Brain microvascular endothelial cell (primary cell): ENCODE measurements around the gene ZNF581.

Experiments used
- DNase-seq: peaks from one replicate; pipeline ENCODE4 v3.0.0-alpha.2; 2020
- H3K27ac ChIP-seq: fragments of 250-450 bp; sonication (Bioruptor Pico); 2 replicates; pipeline ENCODE4 v1.5.1; 2020; ENCODE audit warnings: mild to moderate bottlenecking, moderate library complexity
- H3K27me3 ChIP-seq: fragments of 250-450 bp; sonication (Bioruptor Pico); replicated peaks from 2 replicates; pipeline ENCODE4 v1.5.1; 2020; ENCODE audit warnings: mild to moderate bottlenecking
- H3K36me3 ChIP-seq: fragments of 250-450 bp; sonication (Bioruptor Pico); replicated peaks from 2 replicates; pipeline ENCODE4 v1.5.1; 2020; ENCODE audit warnings: mild to moderate bottlenecking
- H3K4me3 ChIP-seq: 2 replicates; pipeline ENCODE4 v1.5.1; 2011; ENCODE audit warnings: low read depth, mild to moderate bottlenecking, control low read depth, low read length, moderate library complexity
- in situ Hi-C: cut with HindIII; loops from 2 replicates; pipeline ENCODE4 v1.10.0; 2017; ENCODE audit warnings: low sequenced_read_pairs, low pct_ligation_motif_present
- TF ChIP-seq, protein P1 (sequence below): IDR thresholded peaks from 2 replicates; pipeline ENCODE4 v1.5.1; 2011; ENCODE audit warnings: low read depth, mild to moderate bottlenecking, moderate library complexity, low read length, control low read depth, inconsistent platforms; ENCODE audit errors: missing control alignments

Gene ZNF581

DNA sequence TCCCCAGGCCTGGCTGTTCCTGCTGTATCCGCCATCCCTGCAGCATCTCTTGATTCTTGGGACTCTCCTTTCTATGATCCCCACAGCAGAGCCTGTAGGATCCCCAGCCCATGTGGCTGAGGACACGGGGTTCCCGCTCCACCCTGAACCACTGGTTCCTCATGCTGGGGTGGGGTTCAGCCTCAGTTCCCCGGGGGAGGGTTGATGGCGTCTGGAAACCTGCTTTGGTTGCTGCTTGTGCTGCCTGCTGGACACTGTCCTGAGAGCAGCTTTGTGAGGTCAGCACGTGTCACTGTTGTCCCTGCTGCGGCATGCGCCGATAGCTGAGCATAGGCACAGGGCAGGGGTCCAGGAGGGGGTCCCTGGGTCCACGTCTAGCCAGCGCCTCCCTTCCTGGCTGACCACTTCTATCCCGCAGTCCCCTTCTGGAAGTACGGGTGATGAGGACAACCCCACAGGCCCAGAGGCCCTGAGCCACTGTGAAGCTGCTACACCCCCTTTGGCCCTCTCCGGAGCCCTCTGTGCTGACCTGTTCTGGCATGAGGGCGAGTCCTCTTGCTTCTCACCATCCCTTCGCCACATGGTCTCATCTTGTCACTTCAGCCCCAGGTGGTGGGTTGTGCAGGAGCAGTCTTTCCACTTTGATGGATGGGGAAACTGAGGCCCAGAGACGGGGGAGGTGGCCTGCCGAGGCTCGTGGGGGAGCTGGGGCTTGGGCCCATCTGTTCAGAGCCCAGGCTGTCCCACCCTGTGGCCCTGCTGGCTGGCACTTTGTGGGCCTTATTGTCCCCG lies 37.1 kb downstream of the ZNF581 start:
- no peak for DNase-seq
- H3K27me3 ChIP-seq = no peaks in the 10 kb centered on the region
- no peak overlapping the region for H3K27ac ChIP-seq
- in situ Hi-C loops = no loop called here
- peaks cover 47% of the 10 kb centered on the region for H3K36me3 ChIP-seq
- TF ChIP-seq, protein P1, sequence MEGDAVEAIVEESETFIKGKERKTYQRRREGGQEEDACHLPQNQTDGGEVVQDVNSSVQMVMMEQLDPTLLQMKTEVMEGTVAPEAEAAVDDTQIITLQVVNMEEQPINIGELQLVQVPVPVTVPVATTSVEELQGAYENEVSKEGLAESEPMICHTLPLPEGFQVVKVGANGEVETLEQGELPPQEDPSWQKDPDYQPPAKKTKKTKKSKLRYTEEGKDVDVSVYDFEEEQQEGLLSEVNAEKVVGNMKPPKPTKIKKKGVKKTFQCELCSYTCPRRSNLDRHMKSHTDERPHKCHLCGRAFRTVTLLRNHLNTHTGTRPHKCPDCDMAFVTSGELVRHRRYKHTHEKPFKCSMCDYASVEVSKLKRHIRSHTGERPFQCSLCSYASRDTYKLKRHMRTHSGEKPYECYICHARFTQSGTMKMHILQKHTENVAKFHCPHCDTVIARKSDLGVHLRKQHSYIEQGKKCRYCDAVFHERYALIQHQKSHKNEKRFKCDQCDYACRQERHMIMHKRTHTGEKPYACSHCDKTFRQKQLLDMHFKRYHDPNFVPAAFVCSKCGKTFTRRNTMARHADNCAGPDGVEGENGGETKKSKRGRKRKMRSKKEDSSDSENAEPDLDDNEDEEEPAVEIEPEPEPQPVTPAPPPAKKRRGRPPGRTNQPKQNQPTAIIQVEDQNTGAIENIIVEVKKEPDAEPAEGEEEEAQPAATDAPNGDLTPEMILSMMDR = no peak
- H3K4me3 ChIP-seq = no peak overlapping the region

DNA sequence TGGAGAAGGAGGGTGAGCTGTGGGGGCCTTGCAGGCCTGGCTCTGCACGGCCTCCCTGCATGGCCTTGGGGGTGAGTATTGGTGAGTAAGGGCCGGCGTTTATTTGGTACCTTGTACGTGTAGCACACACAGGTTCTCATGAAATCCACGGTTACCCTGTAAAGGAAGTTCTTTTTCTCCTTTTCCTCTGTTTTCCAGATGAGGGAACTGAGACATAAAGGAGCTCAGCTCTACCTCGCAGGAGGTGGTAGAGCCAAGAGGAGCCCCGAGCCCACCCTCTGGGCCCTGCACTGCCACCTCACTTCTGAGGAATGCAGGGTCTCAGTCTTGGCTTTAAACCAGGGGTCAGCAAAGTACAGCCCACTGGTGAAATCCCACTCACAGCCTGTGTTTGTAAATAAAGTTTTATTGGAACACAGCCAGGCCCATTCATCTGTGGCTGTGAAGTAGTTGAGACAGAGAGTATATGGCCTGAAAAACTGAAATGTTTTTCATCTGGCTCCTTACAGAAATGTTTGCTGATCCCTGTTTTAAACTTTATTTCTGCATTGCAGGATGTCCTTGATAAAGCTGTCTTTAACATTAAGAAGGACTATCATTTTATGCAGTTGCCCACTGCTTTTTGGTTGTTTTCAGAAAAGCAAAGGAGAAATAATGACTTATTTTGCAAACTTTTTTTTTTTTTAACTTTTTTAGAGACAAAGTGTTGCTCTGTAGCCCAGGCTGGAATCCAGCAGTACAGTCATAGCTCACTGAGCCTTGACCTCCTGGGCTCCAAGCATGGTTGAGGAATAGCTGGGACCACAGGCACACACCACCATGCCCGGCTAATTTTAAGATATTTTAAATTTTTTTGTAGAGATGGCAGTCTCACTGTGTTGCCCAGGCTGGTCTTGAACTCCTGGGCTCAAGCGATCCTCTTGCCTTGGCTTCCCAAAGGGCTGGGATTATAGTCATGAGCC lies 38.0 kb downstream of the ZNF581 start:
- in situ Hi-C loops = no loop called here
- TF ChIP-seq, protein P1 = no peak
- no peak overlapping the region for H3K27ac ChIP-seq
- H3K4me3 ChIP-seq = no peak overlapping the region
- no peaks in the 10 kb centered on the region for H3K27me3 ChIP-seq
- H3K36me3 ChIP-seq = peaks cover 55% of the 10 kb centered on the region
- DNase-seq = no peak

DNA sequence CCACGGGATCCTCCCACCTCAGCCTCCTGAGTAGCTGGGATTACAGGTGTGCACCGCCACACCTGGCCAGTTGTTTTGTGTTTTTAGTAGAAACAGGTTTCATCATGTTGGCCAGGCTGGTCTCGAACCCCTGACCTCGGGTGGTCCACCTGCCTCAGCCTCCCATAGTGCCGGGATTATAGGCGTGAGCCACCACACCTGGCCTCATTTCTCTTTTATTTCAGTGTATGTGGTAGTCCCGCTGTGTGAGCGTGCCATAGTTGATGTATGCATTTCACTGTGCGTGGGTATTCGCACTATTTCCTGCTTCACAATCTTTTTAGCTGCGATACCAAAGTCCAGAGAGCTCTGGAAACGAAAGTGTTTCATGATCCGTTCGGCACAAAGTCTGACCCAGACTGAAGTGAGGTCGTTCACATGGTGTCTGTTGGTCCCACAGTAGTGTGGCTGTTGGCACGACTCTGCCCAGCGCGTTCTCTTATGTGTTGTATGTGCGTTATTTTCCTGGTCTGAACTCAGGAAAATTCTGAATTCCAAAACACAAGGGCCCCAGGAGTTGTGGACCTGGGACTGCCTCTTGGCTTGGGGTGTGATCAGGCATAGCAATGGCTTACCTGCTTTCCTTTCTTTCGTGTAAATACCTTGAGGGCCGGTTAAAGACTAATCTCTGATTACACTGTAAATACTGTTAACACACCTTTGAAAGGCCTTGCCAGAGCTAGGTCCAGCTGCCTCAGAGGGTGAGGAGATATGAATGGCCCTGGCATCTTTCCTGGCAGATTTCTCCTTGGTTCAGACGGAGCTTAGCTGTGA lies 40.2 kb downstream of the ZNF581 start:
- DNase-seq = no peak
- in situ Hi-C loops = no loop called here
- peaks cover 48% of the 10 kb centered on the region for H3K36me3 ChIP-seq

DNA sequence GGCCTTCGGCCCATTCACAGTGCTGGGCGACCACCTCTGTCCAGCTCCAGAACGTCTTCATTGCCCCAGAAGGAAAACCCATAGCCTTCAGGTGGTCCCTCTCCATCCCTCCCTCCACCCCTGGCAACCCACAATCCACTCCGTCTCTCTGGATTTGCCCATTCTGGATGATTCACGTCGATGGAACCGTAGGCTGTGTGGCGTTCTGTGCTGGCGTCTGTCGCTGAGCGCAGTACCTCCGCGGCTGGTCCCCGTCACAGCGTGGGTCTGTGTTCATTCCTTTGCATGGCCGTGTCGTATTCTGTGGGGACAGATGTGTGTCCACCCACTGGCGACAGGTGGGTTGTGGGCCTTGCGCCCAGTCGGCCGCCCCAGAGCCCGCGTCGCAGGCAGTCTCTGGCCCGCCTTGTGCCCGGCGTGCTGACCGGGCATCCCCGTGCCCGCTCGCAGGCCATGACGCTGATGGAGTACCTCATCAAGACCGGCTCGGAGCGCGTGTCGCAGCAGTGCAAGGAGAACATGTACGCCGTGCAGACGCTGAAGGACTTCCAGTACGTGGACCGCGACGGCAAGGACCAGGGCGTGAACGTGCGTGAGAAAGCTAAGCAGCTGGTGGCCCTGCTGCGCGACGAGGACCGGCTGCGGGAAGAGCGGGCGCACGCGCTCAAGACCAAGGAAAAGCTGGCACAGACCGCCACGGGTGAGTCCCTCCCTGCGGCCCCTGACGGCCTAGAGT lies 41.7 kb downstream of the ZNF581 start:
- Histone ChIP-seq H3K36me3 (peaks cover 48% of the 10 kb centered on the region), H3K27me3 (no peaks in the 10 kb centered on the region), H3K4me3 (no peak overlapping the region), H3K27ac (no peak overlapping the region)
- TF ChIP-seq, protein P1 = no peak
- in situ Hi-C loops = no loop called here
- no peak for DNase-seq

More for the DNA sequence above, 40.2 kb downstream of the ZNF581 start:
- no peak overlapping the region for H3K27ac ChIP-seq
- no peak overlapping the region for H3K4me3 ChIP-seq
- H3K27me3 ChIP-seq = no peaks in the 10 kb centered on the region
- TF ChIP-seq, protein P1 = no peak

DNA sequence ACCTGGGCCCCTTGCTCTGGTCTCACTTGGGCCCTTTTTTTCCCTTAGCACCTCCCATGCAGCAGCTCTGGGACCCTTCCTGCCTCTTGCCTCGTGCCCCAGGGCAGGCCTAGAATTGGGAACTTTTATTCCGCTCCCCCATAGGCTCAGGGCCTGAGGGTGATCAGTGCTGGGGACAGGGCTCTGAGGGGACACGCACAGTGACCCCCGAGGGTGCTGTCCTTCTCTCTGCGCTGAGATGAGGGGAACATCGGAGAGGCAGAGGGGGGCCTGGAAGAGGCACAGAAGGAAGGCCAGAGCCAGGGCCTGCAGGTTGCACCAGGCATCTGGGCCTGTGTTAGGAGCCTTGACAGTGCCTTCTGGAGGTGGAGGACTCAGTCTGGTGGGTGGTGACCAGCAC lies 42.3 kb downstream of the ZNF581 start:
- no peak for DNase-seq
- no peak overlapping the region for H3K4me3 ChIP-seq
- H3K27ac ChIP-seq = no peak overlapping the region
- peaks cover 49% of the 10 kb centered on the region for H3K36me3 ChIP-seq
- no peaks in the 10 kb centered on the region for H3K27me3 ChIP-seq
- TF ChIP-seq, protein P1 = no peak
- in situ Hi-C loops = no loop called here
